Neural crest cell (in vitro differentiated cells): ENCODE data around the gene TACR2. TPM values are rescaled to one million over a fixed set of nuclear protein-coding genes. Genes with fewer than 3 reads are reported as not detected.

ENCODE experiments used
- DNase-seq: peaks from one replicate; pipeline ENCODE4 v3.0.0; 2021; ENCODE audit warnings: low read depth, mixed read lengths, low spot score
- H3K27ac Mint-ChIP-seq: one replicate; pipeline ENCODE4 v1.8.0; 2021; ENCODE audit warnings: mild to moderate bottlenecking, mixed read lengths; ENCODE audit not compliant: unreplicated experiment
- H3K27me3 Mint-ChIP-seq: 2 replicates; pipeline ENCODE4 v1.8.0; 2021; ENCODE audit warnings: low read depth, mild to moderate bottlenecking, mixed read lengths
- H3K36me3 Mint-ChIP-seq: 2 replicates; pipeline ENCODE4 v1.8.0; 2021; ENCODE audit warnings: low read depth, mild to moderate bottlenecking, mixed read lengths
- H3K4me1 Mint-ChIP-seq: 2 replicates; pipeline ENCODE4 v1.8.0; 2021; ENCODE audit warnings: mixed read lengths
- H3K4me3 Mint-ChIP-seq: one replicate; pipeline ENCODE4 v1.8.0; 2021; ENCODE audit warnings: mild to moderate bottlenecking, mixed read lengths
- H3K9me3 Mint-ChIP-seq: 2 replicates; pipeline ENCODE4 v1.8.0; 2021; ENCODE audit warnings: mixed read lengths
- CTCF ChIP-seq: fragments of 200-600 bp; sonication (generic); conservative IDR thresholded peaks from 2 replicates; pipeline ENCODE4 v1.5.0; 2021; ENCODE audit warnings: antibody characterized with exemption, mild to moderate bottlenecking
- long read RNA-seq: library from polyadenylated mRNA; unstranded; transcript quantifications from one replicate; pipeline ENCODE4 v2.0.0, GENCODE V29; 2020
- total RNA-seq: library from RNA; stranded (reverse); gene quantifications from 2 replicates; pipeline ENCODE4 v1.2.1, GENCODE V29; 2021

The TACR2 gene
- total RNA-seq, result not detected in 2 replicates
- long read RNA-seq, result 0 reads

DNA sequence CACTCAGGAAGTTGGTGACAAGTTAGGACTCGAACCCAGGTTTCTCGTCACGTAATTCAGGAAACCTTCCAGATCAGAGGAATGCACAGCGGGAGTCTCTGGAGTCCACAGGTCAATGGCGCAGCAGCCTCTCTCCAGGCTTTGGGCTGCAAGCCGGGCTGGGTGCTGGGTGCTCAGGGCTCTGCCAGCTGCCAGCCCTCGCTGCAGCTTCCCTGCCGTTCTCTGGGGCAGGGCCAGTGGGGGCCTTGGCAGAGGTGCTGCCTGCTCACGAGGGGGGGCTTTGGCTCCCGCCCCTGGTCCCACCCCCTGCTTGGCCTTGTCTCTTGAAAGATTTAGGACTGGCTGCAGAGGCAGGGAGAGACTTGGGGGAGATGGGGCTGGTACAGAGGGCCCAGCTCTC, at the start of gene TACR2:
TSS of gene TACR2 (minus strand) at position 224 of the 400 bp plus-strand sequence. CDS start 595 bp downstream, outside the sequence.
- H3K27ac Mint-ChIP-seq, result peak within 1 kb of the TSS; percentile 84

DNA sequence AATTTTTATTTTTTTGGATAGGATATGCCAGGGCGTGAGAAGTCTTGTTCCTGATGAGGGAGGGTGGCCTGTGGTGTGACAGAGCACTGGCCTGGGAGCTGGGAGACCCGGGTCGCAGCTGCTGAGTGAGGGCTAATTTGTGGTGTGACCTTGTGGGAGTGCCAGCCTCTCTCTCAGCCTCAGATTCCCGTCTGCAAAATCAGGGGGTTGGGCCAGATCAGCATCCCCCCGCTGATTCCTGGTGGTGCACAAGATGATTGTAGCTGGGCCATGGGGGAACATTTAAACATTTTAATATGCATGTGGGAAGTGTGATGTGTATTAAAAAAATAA, 49.4 kb upstream of the TACR2 start:
- DNase-seq, result no peak
- TF ChIP-seq CTCF, result no peak
- H3K27ac Mint-ChIP-seq, result no peak overlapping the region
- no peaks in the 10 kb centered on the region for H3K36me3 Mint-ChIP-seq
- peaks cover 7% of the 10 kb centered on the region for H3K4me1 Mint-ChIP-seq
- H3K4me3 Mint-ChIP-seq, result no peak overlapping the region
- no peaks in the 10 kb centered on the region for H3K27me3 Mint-ChIP-seq
- no peaks in the 10 kb centered on the region for H3K9me3 Mint-ChIP-seq

More for the DNA sequence above, at the start of gene TACR2:
- no peak within 1 kb of the TSS for H3K4me3 Mint-ChIP-seq
- TF ChIP-seq CTCF, result no peak
- H3K27me3 Mint-ChIP-seq, result no peaks in the 10 kb centered on the region
- no peaks in the 10 kb centered on the region for H3K36me3 Mint-ChIP-seq
- H3K9me3 Mint-ChIP-seq, result no peaks in the 10 kb centered on the region
- H3K4me1 Mint-ChIP-seq, result peaks cover 10% of the 10 kb centered on the region
- DNase-seq, result no peak

DNA sequence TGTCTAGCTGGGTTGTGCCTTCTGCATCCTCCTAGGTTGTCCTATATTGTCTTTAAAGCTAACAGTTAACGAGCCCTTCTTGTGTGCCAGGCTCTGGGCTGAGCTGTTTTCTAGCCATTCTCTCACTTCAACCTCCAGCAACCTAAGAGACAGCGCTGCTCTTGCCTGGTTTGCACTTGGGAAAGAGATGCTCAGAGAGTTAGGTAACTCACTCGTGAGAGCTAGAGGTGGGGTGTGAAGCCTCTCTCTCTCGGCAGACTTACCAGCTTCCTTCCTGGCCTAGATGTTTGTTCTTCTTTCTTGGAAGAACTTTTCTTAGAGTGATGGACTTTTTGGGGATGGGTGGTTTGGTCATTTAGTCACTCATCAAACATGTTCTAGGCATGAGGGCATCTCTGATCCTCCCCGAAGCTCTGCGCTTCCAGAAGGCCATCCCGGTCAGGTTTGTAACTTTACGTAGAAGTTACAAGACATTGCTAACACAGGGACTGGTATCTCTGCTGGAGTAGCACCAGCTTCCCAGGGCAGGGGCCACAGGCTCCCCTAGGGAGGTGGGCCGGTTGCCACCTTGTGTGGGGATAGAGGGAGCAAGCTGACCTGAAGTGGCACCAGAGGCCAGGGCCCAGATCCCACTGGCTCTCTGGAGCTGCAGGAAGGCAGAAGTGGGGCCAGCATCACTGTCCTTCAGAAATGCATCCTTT, 48.9 kb upstream of the TACR2 start:
- Mint-ChIP-seq H3K4me1 (peaks cover 12% of the 10 kb centered on the region), H3K9me3 (no peaks in the 10 kb centered on the region), H3K27me3 (no peaks in the 10 kb centered on the region), H3K4me3 (no peak overlapping the region), H3K27ac (no peak overlapping the region), H3K36me3 (no peaks in the 10 kb centered on the region)
- DNase-seq, result no peak
- no peak for TF ChIP-seq CTCF

- peak overlapping the region; percentile 19 for H3K27ac Mint-ChIP-seq
- H3K9me3 Mint-ChIP-seq, result no peaks in the 10 kb centered on the region
- peaks cover 13% of the 10 kb centered on the region for H3K4me1 Mint-ChIP-seq
- H3K27me3 Mint-ChIP-seq, result no peaks in the 10 kb centered on the region
- no peak for TF ChIP-seq CTCF
- H3K4me3 Mint-ChIP-seq, result no peak overlapping the region
- H3K36me3 Mint-ChIP-seq, result no peaks in the 10 kb centered on the region
- DNase-seq, result no peak
These were observed 48.2 kb upstream of the TACR2 start for GRCh38 chr10:69464801-69465401.

DNA sequence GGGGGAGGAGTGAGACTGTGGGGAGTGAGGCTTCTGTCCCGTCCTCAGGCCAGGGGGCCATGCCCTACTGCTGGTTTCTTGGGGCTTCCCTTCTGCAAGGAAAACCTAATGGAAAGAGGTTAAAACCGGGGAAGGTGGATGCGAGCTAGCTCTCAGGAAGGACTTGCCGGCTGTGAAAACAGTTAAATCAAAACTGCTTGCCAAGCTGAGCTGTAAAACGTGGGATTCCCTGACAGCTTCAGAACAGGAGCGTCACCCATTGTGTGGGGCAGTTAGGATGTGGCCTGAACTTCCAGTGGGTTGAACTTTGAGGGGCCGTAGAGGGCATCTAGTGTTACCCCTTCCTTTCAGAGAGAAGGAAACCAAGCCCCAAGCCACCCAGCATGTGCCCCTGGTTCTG, 47.7 kb upstream of the TACR2 start:
- DNase-seq, result no peak
- H3K27ac Mint-ChIP-seq, result no peak overlapping the region
- H3K27me3 Mint-ChIP-seq, result no peaks in the 10 kb centered on the region
- H3K4me3 Mint-ChIP-seq, result no peak overlapping the region
- no peaks in the 10 kb centered on the region for H3K36me3 Mint-ChIP-seq
- no peak for TF ChIP-seq CTCF
- H3K4me1 Mint-ChIP-seq, result peaks cover 13% of the 10 kb centered on the region
- H3K9me3 Mint-ChIP-seq, result no peaks in the 10 kb centered on the region
